Stimulated activated CD4-positive, alpha-beta T cell treated with anti-CD3 and anti-CD28 coated beads, TNF-alpha, amount 100 ng/mL, for 24 hours (primary cell): ENCODE measurements around the gene MLLT1.
"Not testable (repeated sequence)": the region's sequence is repeated elsewhere in the genome, so short reads cannot be mapped to it uniquely, and the experiment has no call there.

Source experiments
- DNase-seq, 3 experiments: peaks; one replicate each; pipeline ENCODE4 v3.0.0-alpha.2; 2020; ENCODE audit warnings: low read depth in 3 of 3

Gene MLLT1

GRCh38 chr19:6279931-6280591 is at the start of gene MLLT1:
Gene MLLT1 (minus strand): TSS chr19:6279975. CDS start chr19:6279784, 191 bp downstream.
- DNase-seq: peak; percentile 91 to 96 (median 95)

GRCh38 chr19:6326815-6327214 is 47.0 kb upstream of the MLLT1 start:
- no peak for DNase-seq

GRCh38 chr19:6325614-6326013 is 45.8 kb upstream of the MLLT1 start:
- no peak for DNase-seq

DNA sequence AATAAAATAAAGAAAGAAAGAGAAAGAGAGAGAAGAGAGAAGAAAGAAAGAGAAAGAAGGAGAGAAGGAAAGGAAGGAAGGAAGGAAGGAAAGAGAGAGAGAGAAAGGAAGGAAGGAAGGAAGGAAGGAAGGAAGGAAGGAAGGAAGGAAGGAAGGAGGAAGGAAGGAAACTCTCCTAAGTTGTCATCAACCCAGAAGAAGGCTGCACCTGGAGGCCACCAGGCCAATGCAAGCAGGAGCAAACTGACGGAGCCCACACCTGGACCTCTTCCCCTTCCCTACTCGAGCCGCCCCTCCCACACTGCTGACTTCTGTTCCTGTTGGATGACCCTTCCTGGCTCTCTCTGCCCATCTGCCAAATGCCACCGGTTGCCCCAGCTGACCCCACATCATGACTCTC is 45.0 kb upstream of the MLLT1 start:
- no peak for DNase-seq

- DNase-seq: no peak
These were observed 42.5 kb upstream of the MLLT1 start for GRCh38 chr19:6322284-6322683.

DNA sequence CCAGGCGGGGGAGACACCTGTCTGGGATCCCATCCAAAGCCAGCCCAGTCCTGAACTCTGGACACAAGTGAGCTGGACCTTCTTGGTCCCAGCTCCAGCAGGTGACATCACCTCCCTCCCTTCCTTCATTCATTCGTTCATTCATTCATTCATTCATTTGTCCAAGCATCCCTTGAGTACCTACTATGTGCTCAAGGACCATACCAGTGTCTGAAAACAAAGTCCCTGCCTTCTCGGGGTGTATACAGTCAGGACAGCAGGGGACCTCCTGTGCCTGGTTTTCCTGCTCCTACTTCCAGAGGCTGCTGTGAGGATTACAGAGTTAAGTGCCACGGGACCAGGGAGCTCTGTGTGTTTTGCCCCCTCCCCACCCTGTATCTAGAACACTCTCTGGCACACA is 39.6 kb upstream of the MLLT1 start:
- no peak for DNase-seq

DNA sequence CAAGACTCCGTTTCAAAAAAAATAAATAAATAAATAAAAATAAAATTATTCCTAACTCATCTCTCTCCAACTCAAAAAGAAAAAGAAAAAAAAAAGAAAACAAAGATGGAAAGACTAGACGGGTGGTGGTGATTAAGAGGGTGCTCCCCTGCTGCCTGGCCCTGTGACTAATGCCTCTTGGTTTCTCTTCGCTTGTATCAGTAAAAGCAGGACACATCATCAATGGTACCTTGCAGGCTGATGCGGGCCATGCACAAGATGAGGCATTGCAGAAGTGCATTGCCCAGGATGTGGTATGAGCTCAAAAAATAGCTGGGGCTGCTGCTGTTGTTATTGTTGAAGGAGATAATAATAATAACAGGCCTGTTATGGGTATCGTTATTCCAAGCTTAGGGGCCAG is 39.0 kb upstream of the MLLT1 start:
- DNase-seq: peak in 1 of 3 experiments; percentile 18

DNA sequence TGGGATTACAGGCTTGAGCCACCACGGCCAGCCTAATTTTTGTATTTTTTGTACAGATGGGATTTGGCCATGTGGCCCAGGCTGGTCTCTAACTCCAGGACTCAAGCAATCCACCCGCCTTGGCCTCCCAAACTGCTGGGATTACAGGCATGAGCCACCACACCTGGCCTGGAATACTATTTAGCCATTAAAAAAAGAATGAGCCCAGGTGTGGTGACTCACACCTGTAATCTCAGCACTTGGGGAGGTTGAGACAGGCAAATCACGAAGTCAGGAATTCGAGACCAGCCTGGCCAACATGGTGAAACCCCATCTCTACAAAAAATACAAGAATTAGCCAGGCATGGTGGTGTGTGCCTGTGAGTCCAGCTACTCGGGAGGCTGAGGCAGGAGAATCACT is 35.9 kb upstream of the MLLT1 start:
- DNase-seq: not testable (repeated sequence)

DNA sequence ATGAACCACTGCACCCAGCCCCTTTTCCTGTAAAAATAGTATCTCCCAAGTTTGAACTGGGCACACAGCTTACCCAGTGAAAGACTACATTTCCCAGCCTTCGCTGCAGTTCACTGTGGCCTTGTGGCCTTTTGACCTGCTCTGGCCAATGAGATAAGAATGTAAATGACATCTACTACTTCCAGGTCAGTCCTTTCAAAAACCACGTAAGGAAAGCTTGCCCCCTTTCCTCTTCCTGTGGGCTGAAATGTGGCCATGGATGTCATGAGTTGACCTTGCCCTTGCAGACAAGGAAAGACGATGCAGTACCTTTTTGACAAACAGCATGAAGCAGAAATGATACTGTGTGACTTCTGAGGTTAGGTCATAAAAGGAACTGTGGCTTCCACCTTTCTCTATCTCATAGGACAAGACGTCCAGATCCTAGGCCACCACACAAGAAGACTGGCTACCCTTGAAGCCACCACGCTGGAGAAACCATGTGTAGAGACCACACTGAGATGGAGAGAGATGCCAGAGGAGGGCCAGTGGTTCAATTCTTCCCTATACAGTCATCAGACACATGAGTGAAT is 33.7 kb upstream of the MLLT1 start:
- no peak for DNase-seq

GRCh38 chr19:6312018-6312417 is 32.2 kb upstream of the MLLT1 start:
- DNase-seq: no peak

DNA sequence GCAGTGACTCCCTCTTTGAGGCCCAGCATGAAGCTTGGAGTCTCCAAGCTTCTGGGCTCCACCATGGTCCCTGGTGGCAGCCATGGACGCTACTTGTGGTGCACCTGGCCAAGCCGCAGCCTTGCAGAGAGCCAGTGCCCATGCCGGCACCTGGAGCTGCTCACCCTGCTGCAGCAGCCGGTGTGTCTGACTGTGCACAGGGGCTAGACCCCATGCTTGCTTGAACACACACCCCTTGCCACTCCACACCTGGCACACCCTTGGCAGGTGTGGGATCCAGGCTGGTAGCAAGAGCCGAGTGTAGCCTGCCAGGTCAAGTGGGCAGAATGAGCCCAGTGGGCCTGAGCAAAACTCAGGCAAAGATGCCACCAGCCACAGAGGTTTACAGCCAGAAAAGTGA is 18.6 kb upstream of the MLLT1 start:
- no peak for DNase-seq

DNA sequence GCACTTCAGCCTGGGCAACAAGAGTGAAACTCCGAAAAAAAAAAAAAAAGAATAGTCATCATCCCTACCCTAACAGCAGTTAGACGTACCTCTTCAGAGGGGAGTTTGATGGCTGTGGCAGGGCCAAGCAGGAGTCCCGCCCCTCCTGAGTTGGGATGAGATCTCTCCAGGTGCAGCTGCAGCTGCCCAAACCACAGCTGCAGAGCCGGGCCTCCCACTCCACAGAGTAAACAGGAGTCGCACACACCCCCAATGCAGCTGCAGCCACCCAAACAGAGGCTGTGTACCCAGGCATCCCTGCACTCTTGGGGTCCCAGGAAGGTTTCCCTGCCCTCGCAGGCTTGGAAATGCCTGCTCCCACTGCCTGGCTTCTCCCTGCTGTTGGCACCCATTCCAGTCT is 17.4 kb upstream of the MLLT1 start:
- DNase-seq: no peak

DNA sequence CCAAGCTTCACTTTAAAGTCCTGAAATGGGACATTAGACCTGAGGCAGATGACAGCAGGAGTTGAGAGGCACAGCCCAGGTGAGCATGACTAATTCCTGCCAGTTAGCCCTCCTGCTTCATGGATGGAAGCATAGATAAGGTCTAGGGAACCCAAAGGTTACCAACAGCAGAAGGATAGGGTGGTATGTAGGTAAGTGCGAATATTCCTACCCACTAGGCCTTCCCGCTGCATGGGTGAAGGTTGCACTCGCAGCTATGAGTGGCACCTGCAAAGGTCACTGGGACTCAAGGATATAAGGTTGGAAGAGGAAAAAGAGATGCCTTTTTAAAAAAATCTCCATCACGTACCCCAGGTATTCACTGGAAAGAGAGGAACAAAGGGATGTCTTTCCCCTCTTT is 12.2 kb upstream of the MLLT1 start:
- no peak for DNase-seq

DNA sequence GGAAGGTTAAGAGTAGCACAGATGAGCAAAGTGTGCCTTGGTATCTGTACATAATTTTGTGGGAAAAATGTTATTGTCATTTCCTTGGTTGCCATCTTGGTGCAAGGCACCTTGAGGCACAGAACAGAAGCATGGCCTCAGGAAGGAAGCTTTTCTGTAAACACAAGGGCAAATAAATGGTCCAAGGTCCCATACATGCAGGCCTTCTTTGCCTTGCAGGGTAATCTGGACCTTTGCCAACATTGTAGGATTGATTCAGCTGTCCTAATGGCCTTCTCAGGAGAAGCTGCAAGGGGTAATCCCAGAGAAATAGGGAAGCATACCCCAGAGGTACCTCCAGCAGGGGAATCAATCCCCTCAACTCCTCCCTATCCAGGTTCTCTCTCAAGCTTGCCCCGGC is 9.0 kb upstream of the MLLT1 start:
- DNase-seq: no peak

DNA sequence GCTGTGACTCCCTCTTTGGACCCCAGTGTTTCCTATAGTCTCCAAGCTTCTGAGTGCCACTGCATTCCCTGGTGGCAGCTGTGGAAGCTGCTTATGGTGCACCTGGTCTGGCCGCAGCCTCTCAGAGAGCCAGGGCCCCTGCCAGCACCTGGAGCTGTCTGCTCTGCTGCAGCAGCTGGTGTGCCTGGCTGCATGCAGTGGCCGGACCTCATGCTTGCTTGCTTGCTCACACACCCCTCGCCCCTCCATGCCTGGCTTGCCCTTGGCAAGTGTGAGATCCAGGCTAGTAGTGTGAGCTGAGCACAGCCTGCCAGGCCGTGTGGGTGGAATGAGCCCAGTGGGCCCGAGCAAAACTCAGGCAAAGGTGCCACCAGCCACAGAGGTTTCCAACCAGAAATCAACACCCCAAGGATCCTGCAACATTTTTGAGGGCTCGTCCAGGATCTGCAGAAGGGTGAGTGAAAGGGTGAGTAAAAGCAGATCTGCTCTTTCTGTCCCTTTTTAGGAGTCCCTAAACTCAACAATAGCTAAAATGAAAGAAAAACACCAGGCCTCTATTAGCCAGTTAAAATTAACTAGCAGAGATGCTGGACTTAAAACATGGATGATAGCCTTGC is 7.6 kb upstream of the MLLT1 start:
- DNase-seq: no peak

DNA sequence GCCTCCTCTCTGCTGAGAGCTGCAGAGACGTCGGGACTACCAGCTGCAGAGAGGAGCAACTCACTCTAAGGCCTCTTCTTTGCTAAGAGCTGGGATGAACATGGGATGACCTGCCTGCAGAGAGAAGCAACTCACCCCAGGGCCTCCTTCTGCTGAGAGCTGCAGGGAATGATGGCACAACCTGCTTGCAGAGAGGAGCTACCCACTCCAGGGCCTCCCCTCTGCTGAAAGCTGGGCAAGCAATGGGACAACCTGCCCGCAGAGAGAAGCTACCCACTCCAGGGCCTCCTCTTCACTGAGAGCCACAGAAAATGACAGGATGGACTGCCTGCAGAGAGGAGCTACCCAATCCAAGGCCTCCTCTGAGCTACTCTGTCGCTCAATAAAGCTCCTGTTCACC is 6.9 kb upstream of the MLLT1 start:
- DNase-seq: no peak

- DNase-seq: not testable (repeated sequence)
These were observed 2.6 kb upstream of the MLLT1 start for GRCh38 chr19:6282393-6282792.

GRCh38 chr19:6279620-6279930 is 200 bp downstream of the MLLT1 start:
- DNase-seq: no peak

DNA sequence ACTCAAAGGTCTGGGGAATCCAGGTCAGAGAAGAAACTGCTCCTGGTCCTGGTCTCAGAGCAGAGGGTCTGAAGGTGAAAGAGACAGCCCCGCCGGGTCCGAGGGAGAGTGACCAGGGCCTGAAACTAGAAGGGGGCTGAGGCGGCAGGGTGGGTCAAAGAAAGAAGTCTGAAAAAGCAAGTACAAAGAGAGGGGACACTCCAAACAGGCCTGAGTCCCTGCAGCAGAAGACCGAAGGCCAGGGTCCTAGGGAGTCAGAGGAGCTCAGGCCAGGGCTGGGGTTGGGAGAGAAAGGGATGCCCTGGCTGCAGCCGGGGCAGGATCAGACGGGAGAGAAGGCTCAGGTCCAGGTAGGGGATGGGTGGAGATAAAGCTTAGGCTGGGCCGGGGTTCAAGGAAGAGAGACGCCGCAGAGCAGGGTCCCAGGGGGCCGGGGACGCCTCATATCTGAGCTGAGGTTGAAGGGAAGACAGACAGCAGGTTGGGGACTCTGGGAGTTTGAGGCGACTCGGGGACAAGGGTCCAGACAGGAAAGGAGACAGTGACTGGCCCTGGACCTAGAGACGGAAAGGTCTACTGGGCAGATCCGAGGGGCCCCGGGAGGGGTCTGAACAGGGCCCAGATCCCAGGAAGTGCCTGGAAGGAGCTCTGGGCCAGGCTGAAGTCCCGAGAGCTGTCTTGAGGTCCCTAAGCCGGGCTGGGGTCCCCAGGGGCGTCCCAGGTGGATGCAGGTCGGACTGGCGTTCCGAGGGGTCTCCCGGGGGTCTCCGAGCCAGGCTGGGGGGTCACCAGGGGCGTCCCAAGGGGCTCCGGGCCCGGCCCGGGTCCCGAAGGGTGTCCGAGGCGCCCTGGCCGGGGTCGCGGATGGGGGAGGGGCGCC is 795 bp downstream of the MLLT1 start:
- no peak for DNase-seq

- DNase-seq: no peak
These were observed 1.7 kb downstream of the MLLT1 start for GRCh38 chr19:6278051-6278450.

- DNase-seq: no peak
These were observed 3.3 kb downstream of the MLLT1 start for GRCh38 chr19:6276447-6276846.

DNA sequence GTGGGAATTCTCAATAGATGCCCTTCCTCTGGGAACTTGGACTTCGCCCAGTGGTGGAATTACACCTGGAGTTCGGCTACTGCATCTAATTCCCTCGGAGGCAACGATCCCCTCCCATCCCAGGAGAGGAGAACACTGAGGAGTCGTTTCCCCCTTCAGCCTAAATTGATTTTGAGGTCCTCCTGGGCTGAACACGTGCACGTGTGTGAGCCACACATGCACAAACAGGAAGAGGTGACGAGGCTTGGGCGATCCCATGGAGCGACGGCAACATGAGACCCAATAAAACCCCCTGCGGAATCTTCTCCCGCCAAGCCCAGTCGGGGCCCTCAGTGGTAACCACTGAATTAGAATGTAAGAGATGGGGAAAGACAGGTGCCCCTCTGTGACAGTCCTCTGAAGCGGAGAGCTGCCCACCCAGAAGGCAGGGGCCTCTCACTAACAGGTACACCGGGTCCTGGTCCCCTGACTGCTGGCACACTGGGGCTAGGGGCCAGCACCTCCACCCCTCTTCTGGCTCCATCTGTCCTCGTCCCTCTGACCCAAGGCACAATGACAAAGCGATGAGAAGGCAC is 4.5 kb downstream of the MLLT1 start:
- no peak for DNase-seq
